Measurements from ENCODE around the gene PTPRK. TPM values are rescaled to one million over a fixed set of nuclear protein-coding genes. Genes with fewer than 3 reads are reported as not detected.
A peak's percentile ranks its signal among the peaks of the same experiment; 100 is the strongest.
"Not testable (repeated sequence)": the region's sequence is repeated elsewhere in the genome, so short reads cannot be mapped to it uniquely, and the experiment has no call there.

The PTPRK gene
- total and polyA plus RNA-seq, 2 donors, result 26.7 to 134 TPM

GRCh38 chr6:127990074-127990473 is 530.3 kb downstream of the PTPRK start:
- no peaks in the 10 kb centered on the region for H3K4me1 ChIP-seq (ENCODE audit: insufficient read depth)
- no peak overlapping the region for H3K4me3 ChIP-seq (ENCODE audit: low read depth, low read length)
- no peak overlapping the region for H3K27ac ChIP-seq (ENCODE audit: low read depth)
- H3K36me3 ChIP-seq (ENCODE audit: insufficient read depth), result peaks cover 2% of the 10 kb centered on the region
- WGBS, result 99% methylated on average over 1 of the region's 1 CpG
- DNase-seq (ENCODE audit: extremely low spot score), result no peak

DNA sequence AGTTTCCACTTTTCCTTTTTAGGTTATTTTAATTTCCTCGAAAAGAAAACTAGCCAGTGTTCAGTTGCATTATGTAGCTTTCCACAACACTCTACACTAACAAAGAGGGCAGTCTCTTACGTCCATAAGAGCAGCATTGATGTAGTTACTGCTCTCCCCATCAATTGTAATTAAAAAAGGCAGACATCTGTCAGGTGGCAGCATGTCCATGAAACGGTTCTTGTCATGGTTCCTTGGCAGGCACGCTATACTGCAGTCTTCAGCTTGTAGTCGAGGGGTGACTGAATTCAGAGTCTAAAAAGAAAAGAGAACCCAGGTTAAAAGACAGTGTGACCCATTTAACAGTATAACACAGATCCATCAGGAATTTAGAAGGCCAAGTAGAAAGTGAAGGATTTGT is 539.4 kb downstream of the PTPRK start:
- no peak overlapping the region for H3K4me3 ChIP-seq (ENCODE audit: low read depth, low read length)
- H3K27ac ChIP-seq (ENCODE audit: low read depth), result no peak overlapping the region
- DNase-seq (ENCODE audit: extremely low spot score), result no peak
- WGBS, result 92% methylated on average over 5 of the region's 5 CpGs
- H3K36me3 ChIP-seq (ENCODE audit: insufficient read depth), result peaks cover 2% of the 10 kb centered on the region
- no peaks in the 10 kb centered on the region for H3K4me1 ChIP-seq (ENCODE audit: insufficient read depth)

- H3K4me1 ChIP-seq (ENCODE audit: insufficient read depth); H3K4me3 ChIP-seq (ENCODE audit: low read depth, low read length); H3K36me3 ChIP-seq (ENCODE audit: insufficient read depth); DNase-seq (ENCODE audit: extremely low spot score); H3K27ac ChIP-seq (ENCODE audit: low read depth): not testable (repeated sequence)
- 76% methylated on average over 2 of the region's 2 CpGs for WGBS
These were observed 542.2 kb downstream of the PTPRK start for GRCh38 chr6:127978185-127978584.

- WGBS, result 96% methylated on average over 4 of the region's 4 CpGs
- Histone ChIP-seq H3K36me3 (ENCODE audit: insufficient read depth) (peaks cover 2% of the 10 kb centered on the region), H3K4me1 (ENCODE audit: insufficient read depth) (no peaks in the 10 kb centered on the region), H3K4me3 (ENCODE audit: low read depth, low read length) (no peak overlapping the region), H3K27ac (ENCODE audit: low read depth) (no peak overlapping the region)
- DNase-seq (ENCODE audit: extremely low spot score), result no peak
These were observed 543.6 kb downstream of the PTPRK start for GRCh38 chr6:127976796-127977195.

DNA sequence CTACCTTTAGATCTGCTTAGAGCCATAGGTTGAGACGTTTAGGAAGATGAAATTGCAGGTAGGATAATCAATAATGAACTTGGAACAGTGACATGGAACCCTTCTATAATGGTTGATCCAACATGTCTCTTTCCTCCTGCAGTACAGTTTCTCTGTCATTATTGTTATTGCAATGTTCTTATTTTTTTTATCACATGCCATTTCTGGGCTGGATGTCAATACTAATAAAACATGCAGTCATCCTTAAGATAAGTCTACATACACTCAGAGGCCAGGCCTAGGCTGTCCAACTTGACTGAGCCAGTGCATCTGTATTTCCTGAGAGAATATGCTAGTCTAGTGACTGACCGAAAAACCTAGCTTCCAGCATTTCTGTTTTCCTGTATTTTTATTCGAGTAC is 544.3 kb downstream of the PTPRK start:
- WGBS, result 80% methylated on average over 3 of the region's 3 CpGs
- no peaks in the 10 kb centered on the region for H3K4me1 ChIP-seq (ENCODE audit: insufficient read depth)

DNA sequence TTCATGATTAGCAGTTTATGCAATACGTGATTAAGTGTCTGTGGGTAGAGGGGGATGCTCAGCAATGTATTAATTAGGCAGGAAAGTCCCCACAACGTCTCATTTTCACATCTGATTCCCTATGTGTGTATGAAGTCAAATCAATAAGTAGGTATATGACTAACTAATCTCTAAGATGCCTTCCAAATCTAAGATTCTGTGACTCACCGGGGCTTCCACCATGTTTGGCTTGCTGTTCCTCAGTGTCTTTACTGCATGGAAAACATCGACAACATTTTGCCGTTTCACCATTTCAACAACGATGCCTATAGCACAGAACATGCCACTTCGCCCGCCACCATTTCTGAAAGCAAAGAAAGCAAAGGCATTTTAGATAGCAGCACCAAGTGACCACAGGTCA is 547.6 kb downstream of the PTPRK start:
- DNase-seq (ENCODE audit: extremely low spot score), result no peak
- WGBS, result 95% methylated on average over 8 of the region's 8 CpGs
- Histone ChIP-seq H3K4me1 (ENCODE audit: insufficient read depth) (no peaks in the 10 kb centered on the region), H3K36me3 (ENCODE audit: insufficient read depth) (peaks cover 2% of the 10 kb centered on the region), H3K27ac (ENCODE audit: low read depth) (no peak overlapping the region), H3K4me3 (ENCODE audit: low read depth, low read length) (no peak overlapping the region)

More for the DNA sequence above, 544.3 kb downstream of the PTPRK start:
- Histone ChIP-seq H3K4me3 (ENCODE audit: low read depth, low read length) (no peak overlapping the region), H3K36me3 (ENCODE audit: insufficient read depth) (peaks cover 2% of the 10 kb centered on the region), H3K27ac (ENCODE audit: low read depth) (no peak overlapping the region)
- no peak for DNase-seq (ENCODE audit: extremely low spot score)

DNA sequence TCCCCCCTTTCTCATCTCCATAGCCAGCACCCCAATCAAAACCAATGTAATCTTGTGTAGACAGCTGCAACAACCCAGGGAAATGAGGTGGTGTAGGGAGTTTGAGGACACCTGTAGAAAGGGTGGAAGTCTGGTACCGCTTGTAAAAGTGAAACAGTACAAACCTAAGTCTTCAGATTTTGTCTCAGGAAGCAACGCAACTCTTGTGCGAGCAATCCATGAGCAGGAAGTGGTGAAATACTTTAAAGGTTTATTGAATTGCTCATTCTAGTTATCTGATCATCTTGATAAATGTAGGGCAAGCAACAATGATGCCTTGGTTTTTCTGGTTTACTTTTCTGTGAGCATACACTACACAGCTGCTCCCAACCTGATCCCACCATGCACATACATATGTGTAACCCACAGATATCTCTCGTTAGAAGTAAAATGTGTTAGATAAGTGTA is 548.4 kb downstream of the PTPRK start:
- Histone ChIP-seq H3K4me3 (ENCODE audit: low read depth, low read length) (no peak overlapping the region), H3K27ac (ENCODE audit: low read depth) (no peak overlapping the region), H3K4me1 (ENCODE audit: insufficient read depth) (no peaks in the 10 kb centered on the region), H3K36me3 (ENCODE audit: insufficient read depth) (peaks cover 2% of the 10 kb centered on the region)
- WGBS, result 70% methylated on average over 4 of the region's 4 CpGs
- peak; percentile 33 for DNase-seq (ENCODE audit: extremely low spot score)

GRCh38 chr6:127971386-127971785 is 549.0 kb downstream of the PTPRK start:
- peaks cover 2% of the 10 kb centered on the region for H3K36me3 ChIP-seq (ENCODE audit: insufficient read depth)
- no peak overlapping the region for H3K27ac ChIP-seq (ENCODE audit: low read depth)

DNA sequence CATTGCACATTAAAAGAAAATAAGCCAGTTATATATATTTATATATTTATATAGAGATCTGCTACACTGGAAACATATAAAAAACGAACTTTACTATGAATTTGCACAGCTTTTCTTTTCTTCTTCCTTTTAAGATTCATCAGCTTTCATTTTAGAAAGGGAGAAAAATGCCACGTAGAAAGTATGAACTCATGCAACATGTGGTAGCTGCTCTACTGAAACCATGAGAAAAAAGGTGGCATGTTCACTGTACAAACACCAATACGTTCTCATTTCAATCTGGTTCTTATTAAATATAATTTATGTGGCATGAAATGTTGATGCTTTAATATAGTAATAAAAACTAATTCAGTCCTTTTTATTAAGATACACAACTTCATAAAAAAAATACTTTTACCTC is 550.7 kb downstream of the PTPRK start:
- peaks cover 2% of the 10 kb centered on the region for H3K36me3 ChIP-seq (ENCODE audit: insufficient read depth)
- DNase-seq (ENCODE audit: extremely low spot score), result no peak
- H3K4me3 ChIP-seq (ENCODE audit: low read depth, low read length), result no peak overlapping the region
- no peak overlapping the region for H3K27ac ChIP-seq (ENCODE audit: low read depth)
- WGBS, result 83% methylated on average over 3 of the region's 3 CpGs
- H3K4me1 ChIP-seq (ENCODE audit: insufficient read depth), result no peaks in the 10 kb centered on the region

More at GRCh38 chr6:127971386-127971785, 549.0 kb downstream of the PTPRK start:
- no peak for DNase-seq (ENCODE audit: extremely low spot score)
- Histone ChIP-seq H3K4me3 (ENCODE audit: low read depth, low read length) (no peak overlapping the region), H3K4me1 (ENCODE audit: insufficient read depth) (no peaks in the 10 kb centered on the region)
- WGBS, result 92% methylated on average over 2 of the region's 2 CpGs

DNA sequence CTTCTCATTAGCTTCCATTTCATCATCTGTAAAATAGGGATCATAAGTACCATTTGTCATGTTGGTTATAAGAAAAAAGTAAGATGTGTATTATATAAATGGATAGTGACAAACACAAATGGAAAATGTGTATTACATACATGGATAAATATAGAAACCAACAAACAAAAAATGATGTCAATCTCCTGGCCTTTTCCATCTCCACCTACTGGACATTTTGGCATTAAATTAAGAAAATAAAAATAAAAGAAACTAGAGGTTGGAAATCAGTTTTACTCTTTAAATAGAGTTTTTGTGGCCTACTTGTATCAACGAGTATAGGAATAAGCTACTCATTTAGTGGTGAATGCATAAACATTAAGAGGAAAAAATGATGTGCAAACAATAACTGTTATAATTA is 552.0 kb downstream of the PTPRK start:
- no peak overlapping the region for H3K27ac ChIP-seq (ENCODE audit: low read depth)
- no peaks in the 10 kb centered on the region for H3K4me1 ChIP-seq (ENCODE audit: insufficient read depth)
- H3K36me3 ChIP-seq (ENCODE audit: insufficient read depth), result no peaks in the 10 kb centered on the region
- no peak overlapping the region for H3K4me3 ChIP-seq (ENCODE audit: low read depth, low read length)
- WGBS, result 87% methylated on average over 1 of the region's 1 CpG
- DNase-seq (ENCODE audit: extremely low spot score), result no peak

GRCh38 chr6:127967708-127968107 is 552.7 kb downstream of the PTPRK start:
- H3K27ac ChIP-seq (ENCODE audit: low read depth), result no peak overlapping the region
- no peaks in the 10 kb centered on the region for H3K4me1 ChIP-seq (ENCODE audit: insufficient read depth)
- DNase-seq (ENCODE audit: extremely low spot score), result no peak
- H3K4me3 ChIP-seq (ENCODE audit: low read depth, low read length), result no peak overlapping the region
- no peaks in the 10 kb centered on the region for H3K36me3 ChIP-seq (ENCODE audit: insufficient read depth)
- 77% methylated on average over 3 of the region's 3 CpGs for WGBS

- WGBS, result 60% methylated on average over 1 of the region's 1 CpG
- no peaks in the 10 kb centered on the region for H3K4me1 ChIP-seq (ENCODE audit: insufficient read depth)
- no peak overlapping the region for H3K27ac ChIP-seq (ENCODE audit: low read depth)
- no peak overlapping the region for H3K4me3 ChIP-seq (ENCODE audit: low read depth, low read length)
- H3K36me3 ChIP-seq (ENCODE audit: insufficient read depth), result no peaks in the 10 kb centered on the region
- DNase-seq (ENCODE audit: extremely low spot score), result no peak
These were observed 553.8 kb downstream of the PTPRK start for GRCh38 chr6:127966616-127967015.

- Histone ChIP-seq H3K36me3 (ENCODE audit: insufficient read depth) (no peaks in the 10 kb centered on the region), H3K27ac (ENCODE audit: low read depth) (no peak overlapping the region), H3K4me1 (ENCODE audit: insufficient read depth) (no peaks in the 10 kb centered on the region), H3K4me3 (ENCODE audit: low read depth, low read length) (no peak overlapping the region)
- WGBS, result 90% methylated on average over 4 of the region's 4 CpGs
- no peak for DNase-seq (ENCODE audit: extremely low spot score)
These were observed 556.9 kb downstream of the PTPRK start for GRCh38 chr6:127963495-127963894.

DNA sequence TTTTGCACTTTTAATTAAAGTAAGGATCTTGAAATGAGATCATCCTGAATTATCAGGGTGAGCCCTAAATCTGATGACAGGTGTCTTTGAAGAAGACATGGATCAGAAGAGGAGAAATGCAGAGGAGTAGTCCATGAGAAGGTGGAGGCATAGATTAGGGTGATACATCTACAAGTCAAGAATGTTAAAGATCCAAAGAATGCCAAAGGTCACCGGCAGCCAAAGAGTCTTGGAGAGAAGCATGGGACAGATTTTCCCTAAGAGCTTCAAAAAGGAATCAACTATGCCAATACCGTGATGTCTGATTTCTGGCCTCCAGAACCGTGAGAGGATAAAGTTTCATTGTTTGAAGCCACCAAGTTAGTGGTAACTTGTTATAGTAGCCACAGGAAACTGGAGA is 560.5 kb downstream of the PTPRK start:
- Histone ChIP-seq H3K36me3 (ENCODE audit: insufficient read depth) (no peaks in the 10 kb centered on the region), H3K27ac (ENCODE audit: low read depth) (no peak overlapping the region), H3K4me3 (ENCODE audit: low read depth, low read length) (no peak overlapping the region), H3K4me1 (ENCODE audit: insufficient read depth) (no peaks in the 10 kb centered on the region)
- WGBS, result 93% methylated on average over 3 of the region's 3 CpGs
- no peak for DNase-seq (ENCODE audit: extremely low spot score)

DNA sequence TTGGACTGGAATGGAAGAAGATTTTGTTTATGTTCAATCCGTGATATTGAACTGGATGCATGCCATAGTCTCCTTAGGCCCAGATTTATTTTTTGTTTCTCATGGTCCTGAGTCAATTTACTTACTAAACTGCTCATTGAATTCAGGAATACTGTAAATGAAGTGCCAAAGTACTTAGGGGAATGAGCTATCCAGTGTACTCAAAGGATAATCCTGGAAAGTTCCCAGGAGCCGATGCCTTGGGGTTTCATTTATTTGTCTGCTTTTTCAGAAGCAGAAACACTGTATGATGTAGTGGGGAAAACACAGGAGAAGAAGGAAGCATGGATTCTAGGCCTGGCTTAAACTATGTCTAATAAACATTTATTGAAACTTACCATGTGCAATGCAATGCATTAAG is 563.4 kb downstream of the PTPRK start:
- H3K4me3 ChIP-seq (ENCODE audit: low read depth, low read length), result no peak overlapping the region
- no peaks in the 10 kb centered on the region for H3K4me1 ChIP-seq (ENCODE audit: insufficient read depth)
- DNase-seq (ENCODE audit: extremely low spot score), result no peak
- H3K36me3 ChIP-seq (ENCODE audit: insufficient read depth), result no peaks in the 10 kb centered on the region
- whole genome bisulfite sequencing, result 28% methylated on average over 2 of the region's 2 CpGs
- no peak overlapping the region for H3K27ac ChIP-seq (ENCODE audit: low read depth)

Measured in urinary bladder (tissue), 4 donors.